Trophoblast cell (in vitro differentiated cells and primary cell): ENCODE measurements around the gene HRAS.
A peak's percentile ranks its signal among the peaks of the same experiment; 100 is the strongest.

Experiments used
- DNase-seq, 2 donors: peaks; one replicate each; pipeline ENCODE4 v3.0.0-alpha.2; 2016
- H2AFZ ChIP-seq: 2 replicates; pipeline ENCODE4 v1.6.1; 2013; ENCODE audit warnings: low read length, moderate library complexity, mild to moderate bottlenecking; ENCODE audit not compliant: insufficient read depth, poor library complexity
- H2AK5ac ChIP-seq: 2 replicates; pipeline ENCODE4 v1.6.1; 2013; ENCODE audit warnings: mild to moderate bottlenecking, low read length
- H2BK120ac ChIP-seq: 2 replicates; pipeline ENCODE4 v1.6.1; 2013; ENCODE audit warnings: low read length, mild to moderate bottlenecking, moderate library complexity; ENCODE audit not compliant: insufficient read depth, poor library complexity
- H2BK12ac ChIP-seq: 2 replicates; pipeline ENCODE4 v1.6.1; 2013; ENCODE audit warnings: mild to moderate bottlenecking, low read length, moderate library complexity
- H2BK5ac ChIP-seq: 2 replicates; pipeline ENCODE4 v1.6.1; 2013; ENCODE audit warnings: low read length, low read depth, moderate library complexity, mild to moderate bottlenecking; ENCODE audit not compliant: poor library complexity
- H3K14ac ChIP-seq: 2 replicates; pipeline ENCODE4 v1.6.1; 2013; ENCODE audit warnings: mild to moderate bottlenecking, low read length
- H3K18ac ChIP-seq: 2 replicates; pipeline ENCODE4 v1.6.1; 2013; ENCODE audit warnings: mild to moderate bottlenecking, low read length
- H3K23ac ChIP-seq: 2 replicates; pipeline ENCODE4 v1.6.1; 2013; ENCODE audit warnings: low read length
- H3K27ac ChIP-seq: 2 replicates; pipeline ENCODE4 v1.5.1; 2013; ENCODE audit warnings: low read depth, mild to moderate bottlenecking, inconsistent platforms, low read length, moderate library complexity
- H3K27me3 ChIP-seq: 2 replicates; pipeline ENCODE4 v1.6.1; 2013; ENCODE audit warnings: inconsistent platforms, mild to moderate bottlenecking, low read length, moderate library complexity; ENCODE audit not compliant: insufficient read depth
- H3K36me3 ChIP-seq, 2 experiments: 1 replicate in 1 of 2; 2 replicates in 1 of 2; pipeline ENCODE4 v1.6.1; 2013; ENCODE audit warnings: low read length in 2 of 2, mild to moderate bottlenecking in 2 of 2, moderate library complexity in 1 of 2; ENCODE audit not compliant: insufficient read depth in 2 of 2, control insufficient read depth in 1 of 2
- H3K4ac ChIP-seq: 2 replicates; pipeline ENCODE4 v1.6.1; 2013; ENCODE audit warnings: low read depth, mild to moderate bottlenecking, low read length, moderate library complexity
- H3K4me1 ChIP-seq, 2 experiments: 1 replicate in 1 of 2; 2 replicates in 1 of 2; pipeline ENCODE4 v1.6.1; 2013; ENCODE audit warnings: low read length in 2 of 2, mild to moderate bottlenecking in 2 of 2, moderate library complexity in 1 of 2; ENCODE audit not compliant: insufficient read depth in 2 of 2, control insufficient read depth in 1 of 2
- H3K4me2 ChIP-seq: 2 replicates; pipeline ENCODE4 v1.6.1; 2013; ENCODE audit warnings: inconsistent platforms, mild to moderate bottlenecking, low read length, moderate library complexity
- H3K4me3 ChIP-seq: 2 replicates; pipeline ENCODE4 v1.5.1; 2013; ENCODE audit warnings: mild to moderate bottlenecking, low read depth, low read length, inconsistent platforms
- H3K79me1 ChIP-seq: one replicate; pipeline ENCODE4 v1.6.1; 2013; ENCODE audit warnings: low read length
- H3K79me2 ChIP-seq: 2 replicates; pipeline ENCODE4 v1.6.1; 2013; ENCODE audit warnings: low read length, mild to moderate bottlenecking; ENCODE audit not compliant: control insufficient read depth, insufficient read depth, poor library complexity
- H3K9ac ChIP-seq: 2 replicates; pipeline ENCODE4 v1.6.1; 2013; ENCODE audit warnings: mild to moderate bottlenecking, low read length
- H3K9me3 ChIP-seq: 2 replicates; pipeline ENCODE4 v1.6.1; 2013; ENCODE audit warnings: low read depth, mild to moderate bottlenecking, control low read depth, inconsistent platforms, low read length; ENCODE audit not compliant: insufficient read depth
- H4K12ac ChIP-seq: 2 replicates; pipeline ENCODE4 v1.6.1; 2013; ENCODE audit warnings: low read depth, mild to moderate bottlenecking, low read length, moderate library complexity
- H4K8ac ChIP-seq: 2 replicates; pipeline ENCODE4 v1.6.1; 2013; ENCODE audit warnings: low read depth, mild to moderate bottlenecking, low read length, moderate library complexity
- H4K91ac ChIP-seq: one replicate; pipeline ENCODE4 v1.6.1; 2013; ENCODE audit warnings: low read depth, mild to moderate bottlenecking, low read length, moderate library complexity
- WGBS: extraction: QIAGEN DNeasy Blood & Tissue Kit; methylation state at CpG from one replicate; pipeline ENCODE4 v1.1.7; 2013; ENCODE audit warnings: missing lambda C conversion rate; ENCODE audit not compliant: insufficient read length, insufficient coverage; ENCODE audit errors: extremely low coverage; 5-methylcytosine and 5-hydroxymethylcytosine counted together

HRAS gene

GRCh38 chr11:535210-535518, 212 bp downstream of the HRAS start:
- Histone ChIP-seq H3K4me3 (peak overlapping the region; percentile 83), H3K27ac (no peak overlapping the region), H3K23ac (no peak overlapping the region), H4K12ac (no peak overlapping the region), H3K4me2 (peak overlapping the region; percentile 76), H3K14ac (no peak overlapping the region), H2BK12ac (no peak overlapping the region), H3K4me1 (peaks cover 21 to 23% of the 10 kb centered on the region in 2 experiments), H3K9me3 (peaks cover 3% of the 10 kb centered on the region), H3K79me2 (peaks cover 6% of the 10 kb centered on the region), H3K4ac (no peak overlapping the region), H2BK5ac (no peak overlapping the region), H4K8ac (no peak overlapping the region), H2AFZ (no peak overlapping the region), H3K79me1 (peaks cover 15% of the 10 kb centered on the region), H2BK120ac (no peak overlapping the region), H3K18ac (no peak overlapping the region), H4K91ac (peak overlapping the region; percentile 87), H3K9ac (no peak overlapping the region), H3K36me3 (peaks cover 31 to 34% of the 10 kb centered on the region in 2 experiments), H3K27me3 (peaks cover 12% of the 10 kb centered on the region), H2AK5ac (no peak overlapping the region)
- no CpG with 5 or more reads among the region's 56 CpGs for WGBS
- no peak for DNase-seq

GRCh38 chr11:534396-535209, 773 bp downstream of the HRAS start:
- Histone ChIP-seq H3K4me3 (peak overlapping the region; percentile 83), H3K36me3 (peaks cover 31 to 37% of the 10 kb centered on the region in 2 experiments), H4K12ac (peak overlapping the region; percentile 67), H3K4ac (peak overlapping the region; percentile 82), H3K4me2 (peak overlapping the region; percentile 76), H4K91ac (peak overlapping the region; percentile 87), H3K27me3 (peaks cover 12% of the 10 kb centered on the region), H3K27ac (peak overlapping the region; percentile 24), H3K4me1 (peaks cover 21 to 23% of the 10 kb centered on the region in 2 experiments), H3K23ac (no peak overlapping the region), H2BK12ac (no peak overlapping the region), H3K79me1 (peaks cover 15% of the 10 kb centered on the region), H3K14ac (peak overlapping the region; percentile 73), H3K79me2 (peaks cover 6% of the 10 kb centered on the region), H2AFZ (peak overlapping the region; percentile 62), H2AK5ac (peak overlapping the region; percentile 56), H2BK5ac (peak overlapping the region; percentile 26), H3K9me3 (peaks cover 3% of the 10 kb centered on the region), H4K8ac (peak overlapping the region; percentile 38), H3K18ac (peak overlapping the region; percentile 83), H2BK120ac (peak overlapping the region; percentile 34), H3K9ac (peak overlapping the region; percentile 90)
- DNase-seq, result peak; percentile 44 to 50
- WGBS, result no CpG with 5 or more reads among the region's 66 CpGs

DNA sequence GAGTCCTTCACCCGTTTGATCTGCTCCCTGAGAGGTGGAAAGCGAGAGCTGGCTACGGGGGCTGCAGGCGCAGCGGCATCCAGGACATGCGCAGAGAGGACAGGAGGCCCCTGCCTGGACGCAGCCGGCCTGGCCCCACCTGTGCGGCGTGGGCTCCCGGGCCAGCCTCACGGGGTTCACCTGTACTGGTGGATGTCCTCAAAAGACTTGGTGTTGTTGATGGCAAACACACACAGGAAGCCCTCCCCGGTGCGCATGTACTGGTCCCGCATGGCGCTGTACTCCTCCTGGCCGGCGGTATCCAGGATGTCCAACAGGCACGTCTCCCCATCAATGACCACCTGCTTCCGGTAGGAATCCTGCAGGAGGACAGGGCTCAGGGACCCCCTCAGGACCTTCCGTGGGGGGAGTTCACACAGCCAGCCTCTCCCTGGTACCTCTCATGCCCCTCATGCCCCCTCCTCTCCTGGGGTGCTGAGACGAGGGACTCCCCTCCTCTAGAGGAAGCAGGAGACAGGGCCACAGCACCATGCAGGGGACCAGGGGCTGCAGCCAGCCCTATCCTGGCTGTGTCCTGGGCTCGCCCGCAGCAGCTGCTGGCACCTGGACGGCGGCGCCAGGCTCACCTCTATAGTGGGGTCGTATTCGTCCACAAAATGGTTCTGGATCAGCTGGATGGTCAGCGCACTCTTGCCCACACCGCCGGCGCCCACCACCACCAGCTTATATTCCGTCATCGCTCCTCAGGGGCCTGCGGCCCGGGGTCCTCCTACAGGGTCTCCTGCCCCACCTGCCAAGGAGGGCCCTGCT, 1.6 kb downstream of the HRAS start:
- WGBS, result no CpG with 5 or more reads among the region's 37 CpGs
- no peak overlapping the region for H3K9ac ChIP-seq
- peak overlapping the region; percentile 76 for H3K4me2 ChIP-seq

DNA sequence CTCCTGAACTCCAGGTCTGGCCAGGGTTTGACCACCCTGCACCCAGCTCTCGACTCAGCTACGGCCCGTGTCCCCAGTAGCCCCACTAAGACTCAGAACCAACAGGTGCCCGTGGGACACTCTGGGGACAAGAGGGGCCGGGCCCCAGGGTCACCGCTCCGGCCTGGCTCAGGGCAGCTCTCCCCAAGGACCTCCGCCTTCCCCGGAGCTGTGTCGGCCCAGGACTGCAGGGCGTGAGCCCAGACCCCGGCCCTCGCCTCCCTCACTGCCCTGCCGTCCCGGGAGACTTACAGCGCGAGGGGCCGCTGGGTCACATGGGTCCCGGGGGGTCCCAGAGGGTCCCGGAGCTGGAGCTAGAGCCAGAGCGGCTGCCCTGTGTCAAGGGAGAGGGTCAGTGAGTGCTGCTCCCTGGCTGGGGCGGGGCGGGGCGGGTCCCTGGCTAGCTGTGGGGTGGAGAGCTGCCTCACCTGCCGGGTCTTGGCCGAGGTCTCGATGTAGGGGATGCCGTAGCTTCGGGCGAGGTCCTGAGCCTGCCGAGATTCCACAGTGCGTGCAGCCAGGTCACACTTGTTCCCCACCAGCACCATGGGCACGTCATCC, 2.3 kb downstream of the HRAS start:
- Histone ChIP-seq H3K4ac (no peak overlapping the region), H3K27ac (no peak overlapping the region), H2BK5ac (no peak overlapping the region), H3K9ac (no peak overlapping the region), H3K4me3 (no peak overlapping the region), H3K14ac (no peak overlapping the region), H3K23ac (no peak overlapping the region), H2BK12ac (no peak overlapping the region), H3K4me1 (peaks cover 21 to 23% of the 10 kb centered on the region in 2 experiments), H3K27me3 (peaks cover 12% of the 10 kb centered on the region), H2BK120ac (no peak overlapping the region), H4K8ac (no peak overlapping the region), H2AFZ (no peak overlapping the region), H3K18ac (no peak overlapping the region), H3K79me2 (peaks cover 6% of the 10 kb centered on the region), H2AK5ac (no peak overlapping the region), H4K91ac (no peak overlapping the region), H4K12ac (no peak overlapping the region), H3K9me3 (peaks cover 5% of the 10 kb centered on the region), H3K4me2 (no peak overlapping the region), H3K36me3 (peaks cover 31 to 37% of the 10 kb centered on the region in 2 experiments), H3K79me1 (peaks cover 15% of the 10 kb centered on the region)
- no peak for DNase-seq
- WGBS, result no CpG with 5 or more reads among the region's 33 CpGs

More for the DNA sequence above, 1.6 kb downstream of the HRAS start:
- Histone ChIP-seq H3K9me3 (peaks cover 3% of the 10 kb centered on the region), H3K18ac (no peak overlapping the region), H2BK12ac (no peak overlapping the region), H3K36me3 (peaks cover 31 to 37% of the 10 kb centered on the region in 2 experiments), H3K14ac (no peak overlapping the region), H3K79me2 (peaks cover 6% of the 10 kb centered on the region), H2BK120ac (no peak overlapping the region), H3K79me1 (peaks cover 15% of the 10 kb centered on the region), H3K23ac (no peak overlapping the region), H3K4me1 (peaks cover 21 to 23% of the 10 kb centered on the region in 2 experiments), H2AFZ (no peak overlapping the region), H4K8ac (no peak overlapping the region), H4K12ac (no peak overlapping the region), H3K4me3 (peak overlapping the region; percentile 39), H3K27ac (no peak overlapping the region), H3K27me3 (peaks cover 12% of the 10 kb centered on the region), H3K4ac (no peak overlapping the region), H2AK5ac (no peak overlapping the region), H2BK5ac (no peak overlapping the region), H4K91ac (no peak overlapping the region)
- no peak for DNase-seq
